Hematopoietic multipotent progenitor cell treated with erythropoietin and hydrocortisone succinate and interleukin-3 and kit ligand, for 15 days (in vitro differentiated cells): ENCODE measurements around the gene ST14.
"Not testable (repeated sequence)": the region's sequence is repeated elsewhere in the genome, so short reads cannot be mapped to it uniquely, and the experiment has no call there.

Source experiments
- DNase-seq: peaks from one replicate; pipeline ENCODE4 v3.0.0-alpha.2; 2015; ENCODE audit warnings: low spot score

ST14 gene

GRCh38 chr11:130189492-130190210 is 30.1 kb downstream of the ST14 start:
- no peak for DNase-seq

- no peak for DNase-seq
Observed at GRCh38 chr11:130190371-130190881, 30.8 kb downstream of the ST14 start.

- DNase-seq = no peak
Observed at GRCh38 chr11:130191896-130192295, 32.3 kb downstream of the ST14 start.

- no peak for DNase-seq
Observed at GRCh38 chr11:130192845-130193267, 33.3 kb downstream of the ST14 start.

GRCh38 chr11:130193551-130193950 is 34.0 kb downstream of the ST14 start:
- not testable (repeated sequence) for DNase-seq

GRCh38 chr11:130194241-130195023 is 34.9 kb downstream of the ST14 start:
- no peak for DNase-seq

- no peak for DNase-seq
Observed at GRCh38 chr11:130197386-130198035, 37.9 kb downstream of the ST14 start.

- DNase-seq = no peak
Observed at GRCh38 chr11:130198292-130198691, 38.7 kb downstream of the ST14 start.

GRCh38 chr11:130198964-130199363 is 39.4 kb downstream of the ST14 start:
- DNase-seq = no peak

GRCh38 chr11:130199792-130200191 is 40.2 kb downstream of the ST14 start:
- DNase-seq = no peak

- DNase-seq = no peak
Observed at GRCh38 chr11:130201026-130201425, 41.4 kb downstream of the ST14 start.

- DNase-seq = no peak
Observed at GRCh38 chr11:130202009-130202817, 42.6 kb downstream of the ST14 start.

GRCh38 chr11:130202818-130203689 is 43.5 kb downstream of the ST14 start:
- DNase-seq = no peak

- DNase-seq = no peak
Observed at GRCh38 chr11:130203766-130204702, 44.5 kb downstream of the ST14 start.

- no peak for DNase-seq
Observed at GRCh38 chr11:130204703-130205095, 45.1 kb downstream of the ST14 start.

- DNase-seq = no peak
Observed at GRCh38 chr11:130206141-130206540, 46.6 kb downstream of the ST14 start.

- DNase-seq = no peak
Observed at GRCh38 chr11:130208241-130209127, 48.9 kb downstream of the ST14 start.

GRCh38 chr11:130209128-130209932 is 49.7 kb downstream of the ST14 start:
- no peak for DNase-seq
